K562 (cell line): ENCODE results near the gene ZC3H12A. TPM values are rescaled to one million over a fixed set of nuclear protein-coding genes. Genes with fewer than 3 reads are reported as not detected.

ENCODE experiments used
- ATF7 ChIP-seq: fragments of 450-650 bp; IDR thresholded peaks from 2 replicates; pipeline ENCODE4 v1.7.1; 2014; ENCODE audit warnings: mild to moderate bottlenecking, moderate library complexity
- ETS2 ChIP-seq: IDR thresholded peaks from 2 replicates; pipeline ENCODE4 v1.6.1; 2016; ENCODE audit warnings: borderline replicate concordance, missing genetic modification characterization, mild to moderate bottlenecking, moderate library complexity, missing compliant biosample characterization; ENCODE audit not compliant: poor library complexity, severe bottlenecking
- ETV5 ChIP-seq: sonication (generic); formaldehyde crosslinking; IDR thresholded peaks from 2 replicates; pipeline ENCODE4 v1.4.0; 2020; ENCODE audit warnings: low read depth, mild to moderate bottlenecking, missing genetic modification reagents
- HOXB6 ChIP-seq: fragments of 250-450 bp; sonication (Bioruptor Pico); IDR thresholded peaks from 2 replicates; pipeline ENCODE4 v1.5.1; 2022; ENCODE audit warnings: mild to moderate bottlenecking, borderline replicate concordance
- JUNB ChIP-seq: fragments of 450-650 bp; formaldehyde crosslinking; conservative IDR thresholded peaks from 2 replicates; pipeline ENCODE4 v1.4.0; 2020; ENCODE audit warnings: mild to moderate bottlenecking
- NR2F6 ChIP-seq: fragments of 450-650 bp; formaldehyde crosslinking; IDR thresholded peaks from 2 replicates; pipeline ENCODE4 v1.4.0; 2020; ENCODE audit warnings: mild to moderate bottlenecking
- RBBP5 ChIP-seq: fragments of 200-600 bp; sonication (generic); IDR thresholded peaks from 2 replicates; pipeline ENCODE4 v1.6.1; 2012; ENCODE audit warnings: borderline replicate concordance, mild to moderate bottlenecking, low read length, control low read depth, inconsistent platforms; ENCODE audit not compliant: insufficient read depth, poor library complexity, severe bottlenecking
- RFX7 ChIP-seq: fragments of 250-450 bp; sonication (Bioruptor Pico); IDR thresholded peaks from 2 replicates; pipeline ENCODE4 v1.5.1; 2021; ENCODE audit warnings: mild to moderate bottlenecking
- SOX6 ChIP-seq: fragments of 450-650 bp; IDR thresholded peaks from 2 replicates; pipeline ENCODE4 v1.6.1; 2014; ENCODE audit warnings: mild to moderate bottlenecking
- TCF3 ChIP-seq: sonication (generic); formaldehyde crosslinking; IDR thresholded peaks from 2 replicates; pipeline ENCODE4 v1.4.0; 2020; ENCODE audit warnings: mild to moderate bottlenecking, missing genetic modification reagents
- TRIM25 ChIP-seq: fragments of 450-650 bp; IDR thresholded peaks from 2 replicates; pipeline ENCODE4 v1.7.0; 2016; ENCODE audit warnings: borderline replicate concordance
- ZBTB11 ChIP-seq, 3 experiments: fragments of 200-800 bp in 1 of 3; fragments of 250-450 bp in 1 of 3; fragments of 450-650 bp in 1 of 3; sonication (Bioruptor Pico) in 1 of 3; sonication (Bioruptor generic) in 1 of 3; formaldehyde crosslinking in 1 of 3; IDR thresholded peaks; 2 replicates each; pipeline versions ENCODE4 v1.6.1 to v1.8.0; 2016 to 2022; ENCODE audit warnings: mild to moderate bottlenecking in 2 of 3, missing genetic modification characterization in 2 of 3, missing compliant biosample characterization in 1 of 3, moderate library complexity in 1 of 3
- ZEB2 ChIP-seq: fragments of 450-650 bp; IDR thresholded peaks from 2 replicates; pipeline ENCODE4 v1.6.1; 2016
- polyA plus RNA-seq, 8 experiments: library from polyadenylated mRNA; depleted of rRNA in 4 of 8; stranded (reverse) in 5 of 8; unstranded in 3 of 8; fragments of >200 nt; fragmentation: Nextera tagmentation in 2 of 8; fragmentation: Illumina TruSeq in 1 of 8; extraction: Ambion mirVana in 2 of 8; extraction: Trizol in 1 of 8; gene quantifications; 2 replicates each; pipeline versions ENCODE4 v1.2.1 to v1.2.3, GENCODE V29; 2011 to 2014; ENCODE audit warnings: inconsistent platforms in 1 of 8, missing spikeins in 1 of 8
- total RNA-seq, 7 experiments: library from RNA; depleted of rRNA in 6 of 7; stranded (reverse); fragments of >200 nt in 6 of 7; fragmentation: Illumina TruSeq in 2 of 7; extraction: Trizol in 2 of 7; gene quantifications; 2 replicates each; pipeline versions ENCODE4 v1.2.1 to v1.2.3, GENCODE V29; 2011 to 2021; ENCODE audit warnings: low replicate concordance in 1 of 7
- TF ChIP-seq, protein P1 (sequence below): sonication (generic); formaldehyde crosslinking; IDR thresholded peaks from 2 replicates; pipeline ENCODE4 v1.5.0; 2020; ENCODE audit warnings: missing genetic modification reagents
- TF ChIP-seq, protein P2 (sequence below): sonication (generic); formaldehyde crosslinking; IDR thresholded peaks from 2 replicates; pipeline ENCODE4 v1.8.0; 2022; ENCODE audit warnings: mild to moderate bottlenecking, missing genetic modification reagents

Gene ZC3H12A
- total and polyA plus RNA-seq, 9 of the 15 experiments (the other 6 are each of a cell fraction or from before 2014, with no cell fraction given): 0.14 to 9.4 (median 6.7) TPM

DNA sequence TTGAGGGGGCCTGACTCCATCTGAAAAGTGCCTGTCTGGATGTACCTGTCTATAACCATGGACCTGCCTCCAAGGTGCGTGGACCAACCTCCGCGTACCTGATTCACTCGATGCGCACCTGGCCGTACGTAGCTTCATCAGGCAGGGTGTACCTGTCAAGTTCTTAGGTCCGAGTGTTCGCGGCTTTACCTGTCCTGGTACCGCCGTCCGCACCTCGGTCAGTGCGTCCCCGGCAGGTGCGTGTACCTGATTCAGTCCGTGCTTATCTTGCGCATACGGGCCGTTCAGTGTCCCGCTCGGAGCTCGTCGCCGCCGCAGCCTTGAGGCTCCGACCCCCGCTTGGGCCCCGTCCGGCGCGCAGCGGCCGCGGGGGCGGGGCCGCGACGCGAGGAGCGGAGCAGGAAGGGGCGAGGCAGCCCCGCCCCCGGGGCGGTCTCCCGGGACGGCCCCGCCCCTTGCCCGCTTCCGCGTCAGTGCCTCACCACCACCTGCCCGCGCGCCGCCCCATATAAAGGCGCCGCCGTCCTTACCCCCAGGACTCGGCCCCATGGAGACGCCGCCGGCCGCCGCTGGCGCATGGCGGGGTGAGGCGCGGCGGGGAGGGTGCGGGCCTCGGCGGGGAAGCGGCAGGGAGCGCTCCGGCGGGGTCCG lies at the start of gene ZC3H12A (continued):
- TF ChIP-seq ZBTB11 (CRISPR knock-in tag; IDR thresholded peaks at IDR 0.05): 0 out of 6 replicates have a peak, but pooled peaks of 1 of the 3 experiments have one; percentile 57
- no peak for TF ChIP-seq NR2F6 (CRISPR knock-in tag)
- no peak for TF ChIP-seq RBBP5
- peak; percentile 49; the same call in 1 of the 2 replicates for TF ChIP-seq ATF7
- no peak for TF ChIP-seq SOX6
- TF ChIP-seq, protein P1, sequence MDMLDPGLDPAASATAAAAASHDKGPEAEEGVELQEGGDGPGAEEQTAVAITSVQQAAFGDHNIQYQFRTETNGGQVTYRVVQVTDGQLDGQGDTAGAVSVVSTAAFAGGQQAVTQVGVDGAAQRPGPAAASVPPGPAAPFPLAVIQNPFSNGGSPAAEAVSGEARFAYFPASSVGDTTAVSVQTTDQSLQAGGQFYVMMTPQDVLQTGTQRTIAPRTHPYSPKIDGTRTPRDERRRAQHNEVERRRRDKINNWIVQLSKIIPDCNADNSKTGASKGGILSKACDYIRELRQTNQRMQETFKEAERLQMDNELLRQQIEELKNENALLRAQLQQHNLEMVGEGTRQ (CRISPR knock-in tag): 0 out of 2 replicates have a peak, but pooled peaks have one; percentile 13
- no peak for TF ChIP-seq TRIM25
- TF ChIP-seq RFX7 (CRISPR knock-in tag): no peak
- no peak for TF ChIP-seq JUNB (CRISPR knock-in tag)
- TF ChIP-seq, protein P2, sequence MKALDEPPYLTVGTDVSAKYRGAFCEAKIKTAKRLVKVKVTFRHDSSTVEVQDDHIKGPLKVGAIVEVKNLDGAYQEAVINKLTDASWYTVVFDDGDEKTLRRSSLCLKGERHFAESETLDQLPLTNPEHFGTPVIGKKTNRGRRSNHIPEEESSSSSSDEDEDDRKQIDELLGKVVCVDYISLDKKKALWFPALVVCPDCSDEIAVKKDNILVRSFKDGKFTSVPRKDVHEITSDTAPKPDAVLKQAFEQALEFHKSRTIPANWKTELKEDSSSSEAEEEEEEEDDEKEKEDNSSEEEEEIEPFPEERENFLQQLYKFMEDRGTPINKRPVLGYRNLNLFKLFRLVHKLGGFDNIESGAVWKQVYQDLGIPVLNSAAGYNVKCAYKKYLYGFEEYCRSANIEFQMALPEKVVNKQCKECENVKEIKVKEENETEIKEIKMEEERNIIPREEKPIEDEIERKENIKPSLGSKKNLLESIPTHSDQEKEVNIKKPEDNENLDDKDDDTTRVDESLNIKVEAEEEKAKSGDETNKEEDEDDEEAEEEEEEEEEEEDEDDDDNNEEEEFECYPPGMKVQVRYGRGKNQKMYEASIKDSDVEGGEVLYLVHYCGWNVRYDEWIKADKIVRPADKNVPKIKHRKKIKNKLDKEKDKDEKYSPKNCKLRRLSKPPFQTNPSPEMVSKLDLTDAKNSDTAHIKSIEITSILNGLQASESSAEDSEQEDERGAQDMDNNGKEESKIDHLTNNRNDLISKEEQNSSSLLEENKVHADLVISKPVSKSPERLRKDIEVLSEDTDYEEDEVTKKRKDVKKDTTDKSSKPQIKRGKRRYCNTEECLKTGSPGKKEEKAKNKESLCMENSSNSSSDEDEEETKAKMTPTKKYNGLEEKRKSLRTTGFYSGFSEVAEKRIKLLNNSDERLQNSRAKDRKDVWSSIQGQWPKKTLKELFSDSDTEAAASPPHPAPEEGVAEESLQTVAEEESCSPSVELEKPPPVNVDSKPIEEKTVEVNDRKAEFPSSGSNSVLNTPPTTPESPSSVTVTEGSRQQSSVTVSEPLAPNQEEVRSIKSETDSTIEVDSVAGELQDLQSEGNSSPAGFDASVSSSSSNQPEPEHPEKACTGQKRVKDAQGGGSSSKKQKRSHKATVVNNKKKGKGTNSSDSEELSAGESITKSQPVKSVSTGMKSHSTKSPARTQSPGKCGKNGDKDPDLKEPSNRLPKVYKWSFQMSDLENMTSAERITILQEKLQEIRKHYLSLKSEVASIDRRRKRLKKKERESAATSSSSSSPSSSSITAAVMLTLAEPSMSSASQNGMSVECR: no peak; the same call in none of the 2 replicates
- TF ChIP-seq ZEB2: peak; percentile 88; the same call in 1 of the 2 replicates
- peak; percentile 34; the same call in 1 of the 2 replicates for TF ChIP-seq TCF3
- TF ChIP-seq ETS2 (tag): no peak
- TF ChIP-seq ETV5 (CRISPR knock-in tag): 0 out of 2 replicates have a peak, but pooled peaks have one; percentile 38
- no peak for TF ChIP-seq HOXB6 (CRISPR knock-in tag)
